Bronchial epithelial cell (primary cell): ENCODE measurements around the gene TNRC18. TPM values are rescaled to one million over a fixed set of nuclear protein-coding genes. Genes with fewer than 3 reads are reported as not detected.
A peak's percentile ranks its signal among the peaks of the same experiment; 100 is the strongest.
"Not testable (repeated sequence)": the region's sequence is repeated elsewhere in the genome, so short reads cannot be mapped to it uniquely, and the experiment has no call there.

ENCODE experiments used
- DNase-seq: peaks from one replicate; pipeline ENCODE4 v3.0.0-alpha.2; 2010; ENCODE audit warnings: low read depth
- FAIRE-seq: peaks from 2 replicates; lab custom pipeline; 2011; peaks lifted over from hg19 to GRCh38; lab: Jason Lieb, UNC
- H3K27me3 ChIP-seq: 2 replicates; pipeline ENCODE4 v1.5.1; 2011; ENCODE audit warnings: low read length; ENCODE audit not compliant: control insufficient read depth, insufficient read depth
- H3K36me3 ChIP-seq: 2 replicates; pipeline ENCODE4 v1.5.1; 2011; ENCODE audit warnings: low read length; ENCODE audit not compliant: control insufficient read depth, insufficient read depth
- H3K4me3 ChIP-seq: 2 replicates; pipeline ENCODE4 v1.5.1; 2011; ENCODE audit warnings: mild to moderate bottlenecking, low read depth, low read length, control low read depth
- CTCF ChIP-seq: IDR thresholded peaks from 2 replicates; pipeline ENCODE4 v1.5.1; 2011; ENCODE audit warnings: mild to moderate bottlenecking, moderate library complexity, low read length, control low read depth, inconsistent platforms; ENCODE audit not compliant: insufficient read depth, severe bottlenecking
- total RNA-seq: library from RNA; depleted of rRNA; stranded (reverse); fragments of >200 nt; gene quantifications from 2 replicates; pipeline ENCODE4 v1.2.1, GENCODE V29; 2014

The TNRC18 gene
- total RNA-seq, 1 donor from 2014 or later = 29.0 TPM

- TF ChIP-seq CTCF = no peak
- no peaks in the 10 kb centered on the region for H3K36me3 ChIP-seq
- DNase-seq = no peak
- FAIRE-seq = no peak
- H3K27me3 ChIP-seq = peaks cover 2% of the 10 kb centered on the region
- no peak overlapping the region for H3K4me3 ChIP-seq
Measured at GRCh38 chr7:5296015-5296610, 127.5 kb downstream of the TNRC18 start.

- H3K27me3 ChIP-seq = peaks cover 2% of the 10 kb centered on the region
- peak; percentile 28 for FAIRE-seq
- TF ChIP-seq CTCF = no peak
Measured at GRCh38 chr7:5295039-5296014, 128.3 kb downstream of the TNRC18 start.

GRCh38 chr7:5294169-5294987 lies 129.3 kb downstream of the TNRC18 start:
- peaks cover 2% of the 10 kb centered on the region for H3K27me3 ChIP-seq
- TF ChIP-seq CTCF = no peak
- FAIRE-seq = no peak
- H3K36me3 ChIP-seq = no peaks in the 10 kb centered on the region
- DNase-seq = no peak
- no peak overlapping the region for H3K4me3 ChIP-seq

More at GRCh38 chr7:5295039-5296014, 128.3 kb downstream of the TNRC18 start:
- Histone ChIP-seq H3K4me3 (no peak overlapping the region), H3K36me3 (no peaks in the 10 kb centered on the region)
- DNase-seq = no peak

GRCh38 chr7:5291711-5292335 lies 131.8 kb downstream of the TNRC18 start:
- not testable (repeated sequence) for H3K4me3 ChIP-seq, DNase-seq, H3K27me3 ChIP-seq, FAIRE-seq, H3K36me3 ChIP-seq

- TF ChIP-seq CTCF = no peak
- FAIRE-seq (no peak), DNase-seq (no peak)
Measured at GRCh38 chr7:5291301-5291700, 132.3 kb downstream of the TNRC18 start.

More at GRCh38 chr7:5291301-5291700, 132.3 kb downstream of the TNRC18 start:
- Histone ChIP-seq H3K36me3 (no peaks in the 10 kb centered on the region), H3K4me3 (no peak overlapping the region), H3K27me3 (no peaks in the 10 kb centered on the region)
